ENCODE data around the gene NLGN3. TPM values are rescaled to one million over a fixed set of nuclear protein-coding genes. Genes with fewer than 3 reads are reported as not detected.
A peak's percentile ranks its signal among the peaks of the same experiment; 100 is the strongest.

The NLGN3 gene
- 1.7 TPM for total RNA-seq (ENCODE audit: unreplicated experiment)
- long read RNA-seq: 0 reads

GRCh38 chrX:71144651-71145050 is at the start of gene NLGN3:
Gene NLGN3 (plus strand): TSS chrX:71144841. CDS start chrX:71147750, 2,909 bp downstream.
- TF ChIP-seq CTCF (IDR thresholded peaks at IDR 0.05; ENCODE audit: unreplicated experiment): no peak
- Mint-ChIP-seq H3K36me3 (ENCODE audit: low read depth, unreplicated experiment) (peaks cover 3% of the 10 kb centered on the region), H3K4me3 (ENCODE audit: unreplicated experiment) (peak within 1 kb of the TSS; percentile 65), H3K4me1 (ENCODE audit: unreplicated experiment) (peaks cover 12% of the 10 kb centered on the region), H3K9me3 (ENCODE audit: unreplicated experiment) (no peaks in the 10 kb centered on the region), H3K27ac (ENCODE audit: unreplicated experiment) (peak within 1 kb of the TSS; percentile 42), H3K27me3 (ENCODE audit: unreplicated experiment) (peaks cover 8% of the 10 kb centered on the region)
- DNase-seq (ENCODE audit: low spot score): no peak

DNA sequence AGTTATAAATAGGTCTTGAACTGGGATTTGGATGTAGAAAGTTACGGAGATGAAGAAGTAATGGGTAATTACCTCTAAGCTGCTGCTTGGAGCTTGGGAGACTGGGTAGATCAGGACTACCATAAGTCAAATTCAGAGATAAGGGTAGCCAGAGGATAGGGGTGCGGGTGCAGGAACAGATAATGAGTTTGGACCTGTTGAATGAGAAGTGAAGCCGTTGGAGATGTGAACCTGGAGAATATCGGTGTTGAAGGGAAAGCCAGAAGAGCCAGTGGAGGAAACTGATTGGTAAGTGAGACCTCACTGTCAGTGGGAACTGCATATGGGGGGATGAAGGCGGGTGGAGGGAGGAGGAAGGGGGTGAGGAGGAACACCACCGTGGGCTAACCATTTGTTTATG is 49.6 kb upstream of the NLGN3 start:
- Mint-ChIP-seq H3K9me3 (ENCODE audit: unreplicated experiment) (no peaks in the 10 kb centered on the region), H3K4me3 (ENCODE audit: unreplicated experiment) (peak overlapping the region; percentile 96), H3K27me3 (ENCODE audit: unreplicated experiment) (peaks cover 4% of the 10 kb centered on the region), H3K27ac (ENCODE audit: unreplicated experiment) (peak overlapping the region; percentile 36), H3K4me1 (ENCODE audit: unreplicated experiment) (peaks cover 11% of the 10 kb centered on the region), H3K36me3 (ENCODE audit: low read depth, unreplicated experiment) (no peaks in the 10 kb centered on the region)
- DNase-seq (ENCODE audit: low spot score): no peak
- TF ChIP-seq CTCF (IDR thresholded peaks at IDR 0.05; ENCODE audit: unreplicated experiment): no peak

DNA sequence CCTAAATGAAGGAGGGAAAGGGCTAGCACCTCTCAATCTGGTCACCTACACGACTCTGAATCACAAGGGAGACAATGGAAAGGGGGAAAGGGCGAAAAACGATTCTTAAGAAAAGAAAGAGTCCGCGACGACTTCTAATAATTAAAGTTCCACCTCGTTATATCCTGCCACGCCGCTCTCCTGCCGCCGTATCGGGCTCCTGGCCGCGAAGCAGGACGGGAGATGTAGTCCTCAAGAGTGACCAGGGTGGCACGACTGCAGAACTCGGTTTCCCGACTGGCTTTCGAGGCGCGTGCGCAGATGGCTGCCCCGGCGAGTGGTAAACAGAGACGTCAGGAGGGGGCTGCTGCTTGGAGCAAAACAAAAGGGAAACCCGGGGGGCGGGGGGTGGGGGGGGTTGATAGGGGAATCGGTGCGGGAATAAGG is 49.1 kb upstream of the NLGN3 start, which contains the start of gene FOXO4:
FOXO4 (plus strand) TSS at position 297 of the 426 bp plus-strand sequence. CDS start 678 bp downstream, outside the sequence.
- peak; percentile 77 for DNase-seq (ENCODE audit: low spot score)
- no peaks in the 10 kb centered on the region for H3K9me3 Mint-ChIP-seq (ENCODE audit: unreplicated experiment)
- H3K27ac Mint-ChIP-seq (ENCODE audit: unreplicated experiment): peak within 1 kb of the TSS; percentile 83

GRCh38 chrX:71095981-71096759 is 48.5 kb upstream of the NLGN3 start:
- peaks cover 4% of the 10 kb centered on the region for H3K27me3 Mint-ChIP-seq (ENCODE audit: unreplicated experiment)
- peaks cover 11% of the 10 kb centered on the region for H3K4me1 Mint-ChIP-seq (ENCODE audit: unreplicated experiment)
- no peaks in the 10 kb centered on the region for H3K36me3 Mint-ChIP-seq (ENCODE audit: low read depth, unreplicated experiment)
- DNase-seq (ENCODE audit: low spot score): peak; percentile 12
- H3K27ac Mint-ChIP-seq (ENCODE audit: unreplicated experiment): peak overlapping the region; percentile 83
- H3K9me3 Mint-ChIP-seq (ENCODE audit: unreplicated experiment): no peaks in the 10 kb centered on the region
- TF ChIP-seq CTCF (IDR thresholded peaks at IDR 0.05; ENCODE audit: unreplicated experiment): no peak
- H3K4me3 Mint-ChIP-seq (ENCODE audit: unreplicated experiment): peak overlapping the region; percentile 96

More for the DNA sequence above, 49.1 kb upstream of the NLGN3 start, which contains the start of gene FOXO4:
- no peaks in the 10 kb centered on the region for H3K36me3 Mint-ChIP-seq (ENCODE audit: low read depth, unreplicated experiment)
- H3K4me1 Mint-ChIP-seq (ENCODE audit: unreplicated experiment): peaks cover 11% of the 10 kb centered on the region
- H3K4me3 Mint-ChIP-seq (ENCODE audit: unreplicated experiment): peak within 1 kb of the TSS; percentile 96
- no peak for TF ChIP-seq CTCF (IDR thresholded peaks at IDR 0.05; ENCODE audit: unreplicated experiment)
- H3K27me3 Mint-ChIP-seq (ENCODE audit: unreplicated experiment): peaks cover 4% of the 10 kb centered on the region

GRCh38 chrX:71096760-71097032 is 47.9 kb upstream of the NLGN3 start:
- peaks cover 11% of the 10 kb centered on the region for H3K4me1 Mint-ChIP-seq (ENCODE audit: unreplicated experiment)
- no peak for DNase-seq (ENCODE audit: low spot score)
- H3K36me3 Mint-ChIP-seq (ENCODE audit: low read depth, unreplicated experiment): no peaks in the 10 kb centered on the region
- H3K27me3 Mint-ChIP-seq (ENCODE audit: unreplicated experiment): peaks cover 4% of the 10 kb centered on the region
- TF ChIP-seq CTCF (IDR thresholded peaks at IDR 0.05; ENCODE audit: unreplicated experiment): no peak
- H3K9me3 Mint-ChIP-seq (ENCODE audit: unreplicated experiment): no peaks in the 10 kb centered on the region
- H3K27ac Mint-ChIP-seq (ENCODE audit: unreplicated experiment): no peak overlapping the region
- H3K4me3 Mint-ChIP-seq (ENCODE audit: unreplicated experiment): peak overlapping the region; percentile 31
